ENCODE data around the gene MICAL2.
A peak's percentile ranks its signal among the peaks of the same experiment; 100 is the strongest.

Gene MICAL2

GRCh38 chr11:12179531-12179930, 69.1 kb downstream of the MICAL2 start:
- TF ChIP-seq ZBTB10 (tag by site-specific recombination; IDR thresholded peaks at IDR 0.05) (no peak), GFI1B (tag by site-specific recombination; IDR thresholded peaks at IDR 0.05) (no peak), BCL6B (tag by site-specific recombination; IDR thresholded peaks at IDR 0.05) (no peak), ZBTB21 (tag by site-specific recombination; IDR thresholded peaks at IDR 0.05) (no peak), ZNF157 (tag by site-specific recombination; IDR thresholded peaks at IDR 0.05) (no peak), ZBTB17 (tag by site-specific recombination; IDR thresholded peaks at IDR 0.05) (peak; percentile 36; the same call in 1 of the 2 replicates), ZNF654 (tag by site-specific recombination; IDR thresholded peaks at IDR 0.05; ENCODE audit: low read depth) (no peak), ZNF473 (tag by site-specific recombination; IDR thresholded peaks at IDR 0.05) (no peak)
- CTCF ChIA-PET: interaction anchor here (1.0 to 1.8 kb wide), 5 partner anchors 15 to 102 kb away, joined by 3 to 6 read pairs (median 3); no protein-coding TSS in a partner anchor
- H3K27ac ChIP-seq (ENCODE audit: extremely low read depth, low read depth, low read length): no peak overlapping the region
- POLR2A ChIA-PET: interaction anchor here (1.6 kb wide), 1 partner anchor 15 kb away, joined by 3 read pairs; no protein-coding TSS in a partner anchor
- no peaks in the 10 kb centered on the region for H3K4me1 ChIP-seq (ENCODE audit: control insufficient read depth, insufficient read depth, low read length)
- H3K36me3 ChIP-seq (ENCODE audit: control insufficient read depth in 2 of 2, insufficient read depth in 1 of 2, low read length in 2 of 2): no peaks in the 10 kb centered on the region
- no peak overlapping the region for H3K4me3 ChIP-seq (ENCODE audit: low read depth, low read length)
- H3K9me3 ChIP-seq (ENCODE audit: control insufficient read depth, insufficient read depth, low read depth, low read length): no peaks in the 10 kb centered on the region

- ChIA-PET POLR2A (no interaction called here), CTCF (interaction anchor here (0.7 to 1.7 kb wide), 4 partner anchors 16 to 64 kb away, joined by 3 to 7 read pairs (median 4); no protein-coding TSS in a partner anchor)
- no peak overlapping the region for H3K4me3 ChIP-seq (ENCODE audit: low read depth, low read length)
- no peaks in the 10 kb centered on the region for H3K4me1 ChIP-seq (ENCODE audit: control insufficient read depth, insufficient read depth, low read length)
- H3K9me3 ChIP-seq (ENCODE audit: control insufficient read depth, insufficient read depth, low read depth, low read length): no peaks in the 10 kb centered on the region
- TF ChIP-seq GLIS1 (tag by site-specific recombination; IDR thresholded peaks at IDR 0.05) (peak; percentile 22; the same call in 1 of the 2 replicates), ZNF202 (tag by site-specific recombination; IDR thresholded peaks at IDR 0.05; ENCODE audit: borderline replicate concordance) (no peak)
- H3K36me3 ChIP-seq (ENCODE audit: control insufficient read depth in 2 of 2, insufficient read depth in 1 of 2, low read length in 2 of 2): no peaks in the 10 kb centered on the region
- H3K27ac ChIP-seq (ENCODE audit: extremely low read depth, low read depth, low read length): no peak overlapping the region
Observed at GRCh38 chr11:12180257-12181205, 70.1 kb downstream of the MICAL2 start.

- POLR2A ChIA-PET: interaction anchor here (1.3 to 1.5 kb wide), 2 partner anchors 18 to 38 kb away, joined by 6 read pairs; no protein-coding TSS in a partner anchor
- no peaks in the 10 kb centered on the region for H3K36me3 ChIP-seq (ENCODE audit: control insufficient read depth in 2 of 2, insufficient read depth in 1 of 2, low read length in 2 of 2)
- H3K4me1 ChIP-seq (ENCODE audit: control insufficient read depth, insufficient read depth, low read length): no peaks in the 10 kb centered on the region
- TF ChIP-seq GFI1B (tag by site-specific recombination; IDR thresholded peaks at IDR 0.05) (no peak), ZNF274 (IDR thresholded peaks at IDR 0.05; ENCODE audit: low read length) (no peak), ZNF274 (tag by site-specific recombination; IDR thresholded peaks at IDR 0.05; ENCODE audit: borderline replicate concordance) (no peak), BCL11A (tag by site-specific recombination; IDR thresholded peaks at IDR 0.05; ENCODE audit: low read depth) (no peak), ZNF488 (tag by site-specific recombination; IDR thresholded peaks at IDR 0.05) (no peak)
- CTCF ChIA-PET: interaction anchor here (1.3 kb wide), 1 partner anchor 13 kb away, joined by 3 read pairs; no protein-coding TSS in a partner anchor
- H3K4me3 ChIP-seq (ENCODE audit: low read depth, low read length): no peak overlapping the region
- H3K27ac ChIP-seq (ENCODE audit: extremely low read depth, low read depth, low read length): no peak overlapping the region
- H3K9me3 ChIP-seq (ENCODE audit: control insufficient read depth, insufficient read depth, low read depth, low read length): no peaks in the 10 kb centered on the region
Observed at GRCh38 chr11:12182302-12182675, 71.9 kb downstream of the MICAL2 start.

All from HEK293 (cell line).